SH-SY5Y (cell line): Measurements from ENCODE around the gene ZMIZ1.

Experiments
- GATA2 ChIP-seq: IDR thresholded peaks from 2 replicates; pipeline ENCODE4 v1.6.1; 2011; ENCODE audit warnings: mild to moderate bottlenecking, low read depth, low read length
- GATA3 ChIP-seq: IDR thresholded peaks from 2 replicates; pipeline ENCODE4 v1.6.1; 2011; ENCODE audit warnings: low read depth, mild to moderate bottlenecking, low read length, moderate library complexity

Gene ZMIZ1

GRCh38 chr10:79139124-79139835 lies 70.5 kb downstream of the ZMIZ1 start:
- TF ChIP-seq GATA3 (no peak), GATA2 (no peak)

GRCh38 chr10:79140085-79140793 lies 71.5 kb downstream of the ZMIZ1 start:
- TF ChIP-seq GATA3, result no peak
- no peak for TF ChIP-seq GATA2

DNA sequence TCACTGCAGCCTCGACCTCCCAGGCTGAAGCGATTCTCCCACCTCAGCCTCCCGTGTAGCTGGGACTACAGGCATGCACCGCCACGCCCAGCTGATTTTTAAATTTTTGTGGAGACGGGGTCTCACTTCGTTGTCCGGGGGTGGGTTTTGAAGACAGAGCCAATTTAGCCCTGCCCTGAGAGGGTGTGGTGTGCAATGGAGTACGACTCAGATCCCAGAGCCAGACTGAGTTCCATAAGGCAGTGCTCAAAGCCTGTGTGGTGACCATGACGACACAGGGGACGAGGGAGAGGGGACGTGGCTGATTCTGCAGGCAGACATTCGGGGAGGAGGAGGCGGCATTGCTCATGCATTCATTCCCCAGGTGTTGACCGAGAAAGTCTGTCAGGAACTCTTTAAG lies 72.1 kb downstream of the ZMIZ1 start:
- TF ChIP-seq GATA3 (no peak), GATA2 (no peak)

- TF ChIP-seq GATA2, result no peak
- no peak for TF ChIP-seq GATA3
Measured at GRCh38 chr10:79142064-79142491, 73.3 kb downstream of the ZMIZ1 start.

DNA sequence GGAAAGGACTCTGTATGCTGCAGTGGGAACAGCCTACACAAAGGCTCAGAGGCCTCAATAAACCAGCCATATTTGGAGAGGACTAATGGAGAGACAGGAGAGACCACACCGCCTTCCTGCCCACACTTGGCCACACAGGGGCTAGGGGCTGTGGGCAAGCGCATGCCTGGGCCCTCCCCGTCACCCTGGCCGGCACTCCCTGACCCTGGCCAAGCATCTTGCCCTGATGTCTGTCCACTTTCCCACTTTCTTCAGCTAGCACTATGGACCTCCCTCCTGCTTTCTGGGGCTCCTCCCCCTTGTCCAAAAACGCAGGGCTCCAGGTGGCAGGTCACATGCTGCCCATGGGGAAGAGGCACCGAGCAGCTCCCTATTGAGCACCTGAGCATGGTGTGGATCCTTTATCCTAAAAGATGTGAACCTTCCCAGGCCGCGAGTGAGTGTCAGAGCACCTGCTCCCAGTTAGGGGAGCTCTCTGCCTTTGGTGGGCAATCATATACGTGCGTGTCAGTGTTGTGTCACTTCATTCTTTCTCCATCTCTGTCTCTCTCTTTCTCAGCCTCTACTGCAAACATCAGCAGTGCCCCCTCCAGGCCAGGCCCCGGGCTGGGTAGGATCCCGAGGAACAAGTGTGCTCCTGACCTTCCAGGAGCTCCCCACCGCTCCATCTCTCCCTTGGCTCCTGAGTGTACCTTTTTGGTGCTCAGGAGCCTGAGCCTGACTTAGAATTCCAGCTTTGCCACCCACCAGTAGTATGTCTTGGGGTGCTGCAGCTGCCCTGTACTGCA lies 74.0 kb downstream of the ZMIZ1 start:
- TF ChIP-seq GATA3 (no peak), GATA2 (no peak)

DNA sequence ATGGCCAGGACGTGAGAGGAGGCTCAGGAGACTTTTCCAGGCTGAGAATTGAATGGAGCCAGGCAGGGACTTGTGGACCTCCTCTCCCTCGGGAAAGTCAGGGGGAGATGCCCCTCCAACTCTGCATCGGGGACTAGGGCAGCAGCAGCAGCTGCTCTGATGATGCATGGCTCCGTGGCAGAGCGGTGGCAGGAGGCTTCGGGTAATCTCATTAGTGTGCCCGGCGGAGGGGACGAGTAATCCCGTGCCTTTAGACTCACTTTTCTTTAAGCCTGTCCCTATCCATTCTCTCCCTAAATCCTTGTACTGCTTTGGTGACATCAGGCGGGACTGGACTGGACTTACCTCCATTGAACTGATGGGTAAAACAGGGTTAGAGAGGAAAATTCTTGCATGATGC lies 75.1 kb downstream of the ZMIZ1 start:
- TF ChIP-seq GATA2 (no peak), GATA3 (no peak)

GRCh38 chr10:79144351-79145173 lies 75.8 kb downstream of the ZMIZ1 start:
- no peak for TF ChIP-seq GATA3
- TF ChIP-seq GATA2, result no peak

DNA sequence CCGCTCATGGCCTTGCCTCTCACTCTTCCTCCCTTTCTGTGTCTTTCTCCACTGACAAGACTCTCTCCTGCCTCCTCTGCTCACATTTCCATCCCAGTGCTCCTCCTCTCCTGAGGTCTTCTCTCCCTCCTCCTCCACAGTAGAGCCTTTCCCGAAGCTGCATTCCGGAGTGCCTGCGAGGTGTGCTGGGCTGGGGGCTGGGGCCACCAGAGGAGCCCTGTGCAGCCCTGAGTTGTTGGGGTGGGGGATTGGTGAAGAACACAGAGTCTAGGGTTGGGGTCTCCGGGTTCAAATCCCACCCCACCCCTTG lies 76.4 kb downstream of the ZMIZ1 start:
- TF ChIP-seq GATA3 (no peak), GATA2 (no peak)

- TF ChIP-seq GATA2, result no peak
- TF ChIP-seq GATA3, result no peak
Measured at GRCh38 chr10:79145517-79146470, 77.0 kb downstream of the ZMIZ1 start.

GRCh38 chr10:79146611-79147130 lies 77.9 kb downstream of the ZMIZ1 start:
- TF ChIP-seq GATA3, result no peak
- no peak for TF ChIP-seq GATA2

GRCh38 chr10:79147306-79147705 lies 78.5 kb downstream of the ZMIZ1 start:
- TF ChIP-seq GATA3 (no peak), GATA2 (no peak)

DNA sequence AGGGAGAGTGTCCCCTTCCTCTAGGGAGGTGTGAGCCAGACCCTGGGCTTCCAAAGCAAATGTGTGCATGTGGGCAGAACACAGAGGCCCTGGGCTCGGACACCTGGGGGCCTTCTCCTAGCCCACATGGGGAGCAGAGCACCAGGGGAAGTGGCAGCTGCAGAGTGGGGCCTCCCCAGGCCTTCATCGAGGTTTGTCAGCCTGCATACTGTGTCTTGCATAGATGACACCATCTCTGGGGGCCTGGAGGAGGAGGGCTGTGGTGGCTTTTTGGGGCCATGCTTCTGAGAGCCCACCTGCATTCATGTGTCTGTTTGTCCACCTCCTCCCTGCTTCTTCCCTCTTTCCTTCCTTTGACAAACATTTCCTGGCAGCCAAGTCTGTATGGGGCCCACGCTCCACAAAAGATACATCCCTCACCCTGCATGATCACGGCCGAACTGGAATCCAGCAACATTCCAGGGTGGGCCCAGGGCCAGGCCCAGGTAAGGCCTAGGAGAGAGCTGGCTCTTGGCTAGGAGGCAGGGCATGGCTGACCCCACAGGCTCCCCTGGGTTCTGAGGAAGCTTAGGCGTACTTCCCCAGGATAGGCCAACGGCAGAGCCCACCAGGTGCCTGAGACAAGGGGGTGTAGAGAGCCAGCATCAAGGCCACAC lies 79.2 kb downstream of the ZMIZ1 start:
- TF ChIP-seq GATA2, result no peak
- TF ChIP-seq GATA3, result no peak
